ENCODE measurements around the gene FAM90A26.
A peak's percentile ranks its signal among the peaks of the same experiment; 100 is the strongest.
"Not testable (repeated sequence)": the region's sequence is repeated elsewhere in the genome, so short reads cannot be mapped to it uniquely, and the experiment has no call there.

Gene FAM90A26

DNA sequence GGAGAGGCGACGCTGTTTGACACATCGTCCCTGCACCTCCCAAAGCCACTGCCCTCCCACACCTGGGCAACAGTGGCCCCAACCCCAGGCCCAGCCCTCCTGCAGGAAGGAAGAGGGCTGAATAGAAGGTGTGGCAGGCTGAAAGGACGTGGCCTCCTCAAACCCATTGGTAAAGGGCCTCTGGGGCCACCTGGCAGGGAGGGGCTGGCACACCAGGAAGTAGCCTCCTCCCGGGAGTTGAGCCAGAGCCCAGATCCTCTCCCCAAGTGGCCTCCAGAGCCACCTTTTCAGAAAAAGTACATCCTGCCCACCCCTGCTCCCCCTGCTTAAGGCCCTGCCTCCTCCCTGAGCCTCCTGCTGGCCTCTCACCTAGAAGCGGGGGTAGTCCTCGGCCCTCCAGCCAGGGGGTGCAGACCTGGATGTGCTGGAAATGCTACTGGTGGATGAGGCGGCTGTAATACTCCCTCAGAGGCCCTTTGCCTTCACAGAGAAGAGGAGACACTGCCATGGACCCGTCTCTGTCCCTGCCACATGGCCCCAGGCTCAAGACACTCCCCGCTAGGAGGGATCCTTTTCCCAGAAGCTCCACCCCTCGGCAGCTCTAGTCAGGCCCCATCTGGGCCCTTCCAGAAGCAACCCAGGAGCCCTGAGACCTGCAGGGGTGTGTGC lies at the start of gene FAM90A26:
TSS of gene FAM90A26 (plus strand) at position 619 of the 669 bp plus-strand sequence. CDS start 2,764 bp downstream, outside the sequence.
- H3K27ac Mint-ChIP-seq; intact Hi-C loops (cut with micrococcal nuclease); H3K27me3 Mint-ChIP-seq; H3K9me3 Mint-ChIP-seq; H3K4me3 Mint-ChIP-seq; H3K4me1 Mint-ChIP-seq (ENCODE audit: low read depth); H3K36me3 Mint-ChIP-seq (ENCODE audit: low read depth): not testable (repeated sequence)

DNA sequence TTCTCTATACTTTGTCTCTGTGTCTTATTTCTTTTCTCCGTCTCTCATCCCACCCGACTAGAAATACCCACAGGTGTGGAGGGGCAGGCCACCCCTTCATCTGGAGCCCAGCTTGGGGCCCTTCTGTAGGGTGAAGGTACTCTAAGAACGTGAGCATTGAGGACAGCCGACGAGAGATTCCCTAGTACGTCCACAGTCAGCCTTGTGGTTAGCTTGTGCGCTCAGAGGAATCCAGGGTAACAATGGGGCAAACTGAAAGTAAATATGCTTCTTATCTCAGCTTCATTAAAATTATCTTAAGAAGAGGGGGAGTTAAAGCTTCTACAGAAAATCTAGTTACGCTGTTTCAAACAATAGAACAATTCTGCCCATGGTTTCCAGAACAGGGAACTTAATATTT lies 47.5 kb upstream of the FAM90A26 start:
- H3K36me3 Mint-ChIP-seq (ENCODE audit: low read depth); H3K4me1 Mint-ChIP-seq (ENCODE audit: low read depth); H3K4me3 Mint-ChIP-seq; intact Hi-C loops (cut with micrococcal nuclease); H3K27ac Mint-ChIP-seq; H3K9me3 Mint-ChIP-seq: not testable (repeated sequence)
- peaks cover 18% of the 10 kb centered on the region for H3K27me3 Mint-ChIP-seq

- intact Hi-C loops (cut with micrococcal nuclease); H3K27ac Mint-ChIP-seq; H3K4me3 Mint-ChIP-seq; H3K4me1 Mint-ChIP-seq (ENCODE audit: low read depth); H3K36me3 Mint-ChIP-seq (ENCODE audit: low read depth); H3K9me3 Mint-ChIP-seq: not testable (repeated sequence)
- H3K27me3 Mint-ChIP-seq = peaks cover 18% of the 10 kb centered on the region
These were observed 46.6 kb upstream of the FAM90A26 start for GRCh38 chr4:9123572-9124007.

DNA sequence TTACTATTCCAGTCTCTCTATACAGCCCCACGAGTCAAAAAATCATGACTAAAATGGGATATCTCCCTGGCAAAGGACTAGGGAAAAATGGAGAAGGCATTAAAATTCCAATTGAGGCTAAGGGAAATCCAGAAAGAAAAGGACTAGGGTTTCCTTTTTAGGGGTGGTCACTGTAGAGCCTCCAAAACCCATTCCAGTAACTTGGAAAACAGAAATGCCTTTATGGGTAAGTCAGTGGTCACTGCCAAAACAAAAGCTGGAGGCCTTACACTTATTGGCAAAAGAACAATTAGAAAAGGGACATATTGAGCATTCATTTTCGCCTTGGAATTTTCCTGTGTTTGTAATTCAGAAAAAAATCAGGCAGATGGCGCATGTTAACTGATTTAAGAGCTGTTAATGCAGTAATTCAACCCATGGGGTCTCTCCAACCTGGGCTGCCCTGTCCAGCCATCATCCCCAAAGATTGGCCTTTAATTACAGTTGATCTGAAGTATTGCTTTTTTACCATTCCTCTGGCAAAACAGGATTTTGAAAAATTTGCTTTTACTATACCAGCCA lies 44.5 kb upstream of the FAM90A26 start:
- H3K36me3 Mint-ChIP-seq (ENCODE audit: low read depth); H3K9me3 Mint-ChIP-seq; intact Hi-C loops (cut with micrococcal nuclease); H3K4me3 Mint-ChIP-seq; H3K27ac Mint-ChIP-seq; H3K4me1 Mint-ChIP-seq (ENCODE audit: low read depth): not testable (repeated sequence)
- H3K27me3 Mint-ChIP-seq = peaks cover 18% of the 10 kb centered on the region

- H3K4me1 Mint-ChIP-seq (ENCODE audit: low read depth); H3K4me3 Mint-ChIP-seq; H3K27me3 Mint-ChIP-seq; H3K27ac Mint-ChIP-seq; intact Hi-C loops (cut with micrococcal nuclease); H3K9me3 Mint-ChIP-seq; H3K36me3 Mint-ChIP-seq (ENCODE audit: low read depth): not testable (repeated sequence)
These were observed 38.8 kb upstream of the FAM90A26 start for GRCh38 chr4:9131420-9131819.

DNA sequence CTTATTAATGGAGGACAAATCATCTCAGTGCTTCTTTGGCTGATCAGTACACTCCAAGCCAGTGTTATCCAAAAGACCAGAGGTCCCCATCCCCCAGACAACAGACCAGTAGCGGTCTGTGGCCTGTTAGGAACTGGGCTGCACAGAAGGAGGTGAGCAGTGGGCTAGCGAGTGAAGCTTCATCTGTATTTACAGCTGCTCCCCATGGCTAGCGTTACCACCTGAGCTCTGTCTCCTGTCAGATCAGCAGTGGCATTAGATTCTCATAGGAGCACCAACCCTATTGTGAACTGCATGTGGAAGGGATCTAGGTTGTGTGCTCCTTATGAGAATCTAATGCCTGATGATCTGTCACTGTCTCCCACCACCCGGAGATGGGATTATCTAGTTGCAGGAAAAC lies 37.4 kb upstream of the FAM90A26 start:
- not testable (repeated sequence) for H3K27ac Mint-ChIP-seq; H3K4me1 Mint-ChIP-seq (ENCODE audit: low read depth); H3K4me3 Mint-ChIP-seq

GRCh38 chr4:9134011-9134410 lies 36.2 kb upstream of the FAM90A26 start:
- H3K9me3 Mint-ChIP-seq; intact Hi-C loops (cut with micrococcal nuclease); H3K27me3 Mint-ChIP-seq; H3K4me1 Mint-ChIP-seq (ENCODE audit: low read depth); H3K4me3 Mint-ChIP-seq; H3K27ac Mint-ChIP-seq; H3K36me3 Mint-ChIP-seq (ENCODE audit: low read depth): not testable (repeated sequence)

More for the DNA sequence above, 37.4 kb upstream of the FAM90A26 start:
- H3K27me3 Mint-ChIP-seq; intact Hi-C loops (cut with micrococcal nuclease); H3K36me3 Mint-ChIP-seq (ENCODE audit: low read depth); H3K9me3 Mint-ChIP-seq: not testable (repeated sequence)

DNA sequence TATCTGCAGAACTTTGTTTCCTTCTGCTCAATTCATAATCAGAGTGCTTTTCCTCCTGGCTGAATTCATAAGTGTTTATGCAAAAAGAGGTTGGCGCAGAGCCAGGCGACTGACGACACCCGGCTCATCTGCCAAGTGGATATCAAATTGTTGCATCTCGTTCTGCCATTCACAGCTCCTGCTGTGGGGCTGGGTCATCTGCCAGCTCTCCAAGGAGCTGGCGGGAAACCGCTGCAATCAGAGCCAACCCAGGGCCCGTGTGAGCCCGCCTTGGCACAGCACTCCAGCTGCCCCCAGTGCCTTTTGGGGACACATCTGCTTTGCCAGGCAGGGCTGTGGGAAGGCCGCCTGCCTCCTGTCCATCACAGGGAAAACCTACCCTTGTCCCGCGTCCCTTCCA lies 35.7 kb upstream of the FAM90A26 start:
- intact Hi-C loops (cut with micrococcal nuclease); H3K4me3 Mint-ChIP-seq; H3K27me3 Mint-ChIP-seq; H3K9me3 Mint-ChIP-seq; H3K4me1 Mint-ChIP-seq (ENCODE audit: low read depth); H3K36me3 Mint-ChIP-seq (ENCODE audit: low read depth); H3K27ac Mint-ChIP-seq: not testable (repeated sequence)

DNA sequence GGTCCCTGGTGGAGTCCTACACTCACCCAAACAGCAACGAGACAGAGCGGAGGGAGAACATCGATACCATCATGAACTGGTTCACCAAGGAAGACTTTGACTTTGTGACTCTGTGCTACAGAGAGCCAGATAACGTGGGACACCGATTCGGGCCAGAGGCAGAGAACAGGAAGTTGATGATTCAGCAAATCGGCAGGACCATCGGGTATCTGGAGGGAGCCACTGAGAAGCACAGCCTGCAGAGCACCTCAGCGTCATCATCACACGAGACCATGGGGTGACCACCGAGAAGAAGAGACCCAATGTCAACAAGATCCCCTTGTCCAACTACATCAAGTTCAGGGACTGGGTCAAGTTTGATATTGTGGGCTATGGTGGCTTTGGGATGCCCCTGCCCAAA lies 29.2 kb upstream of the FAM90A26 start:
- H3K4me1 Mint-ChIP-seq (ENCODE audit: low read depth); H3K9me3 Mint-ChIP-seq; H3K36me3 Mint-ChIP-seq (ENCODE audit: low read depth); intact Hi-C loops (cut with micrococcal nuclease); H3K27ac Mint-ChIP-seq; H3K27me3 Mint-ChIP-seq: not testable (repeated sequence)
- H3K4me3 Mint-ChIP-seq = peak overlapping the region; percentile 18

DNA sequence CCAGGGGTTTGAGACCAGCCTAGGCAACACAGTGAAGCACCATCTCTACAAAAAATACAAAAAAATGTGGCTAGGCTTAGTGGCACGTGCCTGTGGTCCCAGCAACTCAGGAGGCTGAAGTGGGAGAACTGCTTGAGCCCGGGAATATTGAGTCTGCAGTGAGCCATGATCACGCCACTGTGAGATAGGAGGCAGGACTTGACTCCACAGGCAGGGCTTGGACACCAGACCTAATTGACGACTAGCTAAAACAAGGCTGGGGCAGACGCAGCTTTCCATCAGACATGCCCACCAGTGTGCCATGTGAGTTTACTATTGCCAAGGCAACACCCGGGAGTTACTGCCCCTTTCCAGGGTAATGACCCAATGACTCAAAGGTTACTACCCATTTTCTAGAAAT lies 27.4 kb upstream of the FAM90A26 start:
- H3K36me3 Mint-ChIP-seq (ENCODE audit: low read depth); H3K27ac Mint-ChIP-seq; intact Hi-C loops (cut with micrococcal nuclease); H3K27me3 Mint-ChIP-seq; H3K4me1 Mint-ChIP-seq (ENCODE audit: low read depth); H3K9me3 Mint-ChIP-seq; H3K4me3 Mint-ChIP-seq: not testable (repeated sequence)

GRCh38 chr4:9143421-9144080 lies 26.7 kb upstream of the FAM90A26 start:
- no peaks in the 10 kb centered on the region for H3K27me3 Mint-ChIP-seq
- no peak overlapping the region for H3K27ac Mint-ChIP-seq
- no peaks in the 10 kb centered on the region for H3K36me3 Mint-ChIP-seq (ENCODE audit: low read depth)
- H3K9me3 Mint-ChIP-seq = no peaks in the 10 kb centered on the region
- H3K4me3 Mint-ChIP-seq = no peak overlapping the region
- peaks cover 7% of the 10 kb centered on the region for H3K4me1 Mint-ChIP-seq (ENCODE audit: low read depth)
- intact Hi-C loops (cut with micrococcal nuclease) = no loop called here

DNA sequence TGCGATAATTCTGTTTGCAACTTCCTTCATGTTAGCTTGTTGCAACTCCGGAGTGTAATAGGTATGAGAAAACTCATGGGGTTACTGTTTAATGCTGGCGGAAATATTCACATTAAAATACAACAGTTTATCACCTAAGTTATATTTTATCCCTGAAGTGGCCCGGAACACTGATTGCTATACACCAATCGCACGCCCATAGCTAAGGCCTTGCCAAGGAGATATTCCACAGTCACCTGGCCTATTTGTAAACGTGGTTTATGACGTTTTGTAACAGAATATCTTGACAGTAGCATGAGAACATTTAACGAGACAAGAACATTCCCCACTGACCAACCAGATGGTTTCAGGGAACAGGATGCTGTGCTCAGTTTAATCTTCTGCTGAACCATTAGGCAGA lies 23.2 kb upstream of the FAM90A26 start:
- H3K27me3 Mint-ChIP-seq = peaks cover 2% of the 10 kb centered on the region
- intact Hi-C loops (cut with micrococcal nuclease) = no loop called here
- no peak overlapping the region for H3K27ac Mint-ChIP-seq
- H3K4me1 Mint-ChIP-seq (ENCODE audit: low read depth) = peaks cover 4% of the 10 kb centered on the region
- no peak overlapping the region for H3K4me3 Mint-ChIP-seq
- no peaks in the 10 kb centered on the region for H3K9me3 Mint-ChIP-seq
- no peaks in the 10 kb centered on the region for H3K36me3 Mint-ChIP-seq (ENCODE audit: low read depth)

- not testable (repeated sequence) for H3K27ac Mint-ChIP-seq, H3K27me3 Mint-ChIP-seq
These were observed 22.8 kb upstream of the FAM90A26 start for GRCh38 chr4:9147368-9147767.

DNA sequence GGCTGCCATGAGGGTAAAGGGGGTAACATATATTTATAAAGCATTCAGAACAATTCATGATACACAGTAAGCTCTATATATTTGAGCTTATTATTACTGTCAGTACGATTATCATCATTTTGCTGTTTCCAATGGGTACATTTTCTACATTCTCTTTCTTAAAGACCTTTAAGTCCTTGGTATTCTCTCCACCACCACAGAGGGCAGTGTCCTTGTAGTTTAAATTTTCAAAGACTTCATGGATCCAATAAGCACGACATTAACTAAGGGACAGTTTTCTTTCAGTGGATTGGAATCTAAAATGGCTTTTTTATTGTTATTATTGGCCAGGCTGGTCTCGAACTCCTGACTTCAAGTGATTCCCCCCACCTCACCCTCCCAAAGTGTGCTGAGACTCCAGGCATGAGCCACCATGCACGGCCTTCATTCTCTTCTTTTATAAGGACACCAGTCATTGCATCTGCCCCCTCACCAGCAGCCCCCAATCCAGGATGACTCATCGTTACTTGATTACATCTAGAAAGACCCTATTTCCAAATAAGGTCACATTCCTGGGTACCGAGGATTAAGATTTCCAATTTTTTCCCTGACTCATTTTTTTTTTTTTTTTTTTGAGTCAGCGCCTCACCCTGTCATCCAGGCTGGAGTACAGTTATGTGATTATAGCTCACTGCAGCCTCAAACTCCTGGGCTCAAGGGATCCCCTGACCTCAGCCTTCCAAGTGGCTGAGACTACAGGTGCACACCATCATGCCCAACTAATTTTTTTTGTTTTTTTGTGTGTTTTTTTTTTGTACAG lies 21.4 kb upstream of the FAM90A26 start:
- H3K4me3 Mint-ChIP-seq; H3K27me3 Mint-ChIP-seq; H3K9me3 Mint-ChIP-seq; H3K36me3 Mint-ChIP-seq (ENCODE audit: low read depth); H3K27ac Mint-ChIP-seq; H3K4me1 Mint-ChIP-seq (ENCODE audit: low read depth); intact Hi-C loops (cut with micrococcal nuclease): not testable (repeated sequence)

More at GRCh38 chr4:9147368-9147767, 22.8 kb upstream of the FAM90A26 start:
- H3K36me3 Mint-ChIP-seq (ENCODE audit: low read depth); H3K4me1 Mint-ChIP-seq (ENCODE audit: low read depth); intact Hi-C loops (cut with micrococcal nuclease); H3K9me3 Mint-ChIP-seq; H3K4me3 Mint-ChIP-seq: not testable (repeated sequence)

Measured in dendritic cell treated with granulocyte-macrophage colony-stimulating factor and Interleukin-4, amounts not matched to agents 40 ng/mL and 50 ng/mL, for 4 days (primary cell).